ENCODE measurements around the gene ROBO1.

ROBO1 gene

GRCh38 chr3:78863306-78864203 lies 904.2 kb downstream of the ROBO1 start:
- no peak for DNase-seq

- DNase-seq: no peak
These were observed 906.6 kb downstream of the ROBO1 start for GRCh38 chr3:78861156-78861555.

- no peak for DNase-seq
These were observed 907.2 kb downstream of the ROBO1 start for GRCh38 chr3:78860567-78860966.

GRCh38 chr3:78858910-78859309 lies 908.9 kb downstream of the ROBO1 start:
- no peak for DNase-seq

GRCh38 chr3:78858174-78858573 lies 909.6 kb downstream of the ROBO1 start:
- no peak for DNase-seq

- no peak for DNase-seq
These were observed 910.2 kb downstream of the ROBO1 start for GRCh38 chr3:78857494-78858111.

GRCh38 chr3:78856164-78856563 lies 911.6 kb downstream of the ROBO1 start:
- DNase-seq: no peak

- no peak for DNase-seq
These were observed 912.6 kb downstream of the ROBO1 start for GRCh38 chr3:78855190-78855589.

- no peak for DNase-seq
These were observed 919.2 kb downstream of the ROBO1 start for GRCh38 chr3:78848392-78849288.

GRCh38 chr3:78847603-78848002 lies 920.2 kb downstream of the ROBO1 start:
- no peak for DNase-seq

GRCh38 chr3:78847203-78847602 lies 920.6 kb downstream of the ROBO1 start:
- DNase-seq: no peak

GRCh38 chr3:78846718-78847117 lies 921.1 kb downstream of the ROBO1 start:
- no peak for DNase-seq

- no peak for DNase-seq
These were observed 922.2 kb downstream of the ROBO1 start for GRCh38 chr3:78845605-78846004.

GRCh38 chr3:78844307-78844706 lies 923.5 kb downstream of the ROBO1 start:
- no peak for DNase-seq

GRCh38 chr3:78839693-78840092 lies 928.1 kb downstream of the ROBO1 start:
- no peak for DNase-seq

GRCh38 chr3:78838362-78838761 lies 929.4 kb downstream of the ROBO1 start:
- no peak for DNase-seq

- DNase-seq: no peak
These were observed 932.9 kb downstream of the ROBO1 start for GRCh38 chr3:78834910-78835309.

- DNase-seq: no peak
These were observed 935.0 kb downstream of the ROBO1 start for GRCh38 chr3:78832785-78833204.

- no peak for DNase-seq
These were observed 936.3 kb downstream of the ROBO1 start for GRCh38 chr3:78831446-78831972.

GRCh38 chr3:78830470-78830869 lies 937.3 kb downstream of the ROBO1 start:
- DNase-seq: no peak

GRCh38 chr3:78827618-78828017 lies 940.2 kb downstream of the ROBO1 start:
- no peak for DNase-seq

GRCh38 chr3:78825858-78826215 lies 942.0 kb downstream of the ROBO1 start:
- DNase-seq: no peak
